ENCODE measurements around the gene CS.
"Not testable (repeated sequence)": the region's sequence is repeated elsewhere in the genome, so short reads cannot be mapped to it uniquely, and the experiment has no call there.

CS gene

DNA sequence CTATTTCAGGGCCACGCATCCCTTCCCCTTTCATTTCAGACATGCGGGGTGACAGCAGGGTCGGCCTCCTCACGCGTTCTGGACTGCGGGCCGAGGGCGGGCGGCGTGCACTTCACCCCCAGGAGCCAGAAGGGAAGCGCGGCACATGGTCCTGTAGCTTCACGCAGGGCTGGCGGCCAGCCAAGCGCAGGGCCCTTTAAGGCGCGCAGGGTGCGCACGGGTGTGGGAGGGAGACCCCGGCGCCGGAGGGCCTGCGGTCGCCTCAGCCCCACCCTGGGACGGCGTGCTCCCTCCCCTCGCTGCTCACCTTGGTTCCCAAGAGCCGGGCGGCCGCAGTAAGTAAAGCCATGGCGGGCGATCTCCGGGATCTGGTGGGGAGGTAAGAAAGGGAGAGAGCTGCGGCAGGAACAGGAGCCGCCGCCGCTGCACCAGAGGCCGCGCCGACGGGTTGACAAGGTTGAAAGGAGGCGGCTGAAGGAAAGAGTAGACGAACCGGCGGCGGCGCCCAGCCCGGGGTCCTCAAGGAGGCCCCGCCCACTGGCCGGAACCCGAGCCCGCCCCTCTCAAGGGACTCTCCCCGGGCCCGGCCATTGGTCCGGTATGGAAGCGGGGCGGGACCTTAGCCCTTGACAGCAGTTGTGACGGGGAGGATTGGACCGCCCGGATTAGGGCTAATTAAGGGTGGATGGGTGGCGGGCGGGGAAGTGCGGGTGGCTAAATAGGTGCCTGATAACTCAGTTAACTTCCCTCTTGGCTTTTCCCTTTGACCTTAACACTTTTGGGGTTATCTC, at the start of gene CS:
Gene CS, minus strand, starts transcription at position 478 of the 791 bp plus-strand sequence. Its CDS starts 129 bp downstream, at position 349.
- TF ChIP-seq CSDC2 (CRISPR knock-in tag; IDR thresholded peaks at IDR 0.05) (0 out of 2 replicates have a peak, but pooled peaks have one; percentile 32), ZNF565 (CRISPR knock-in tag; conservative IDR thresholded peaks at IDR 0.05; ENCODE audit: low read depth) (no peak), OSR1 (CRISPR knock-in tag; IDR thresholded peaks at IDR 0.05) (no peak), TOX (CRISPR knock-in tag; IDR thresholded peaks at IDR 0.05; ENCODE audit: borderline replicate concordance) (no peak), ZFP30 (CRISPR knock-in tag; IDR thresholded peaks at IDR 0.05) (no peak)
- TF ChIP-seq, protein P1, sequence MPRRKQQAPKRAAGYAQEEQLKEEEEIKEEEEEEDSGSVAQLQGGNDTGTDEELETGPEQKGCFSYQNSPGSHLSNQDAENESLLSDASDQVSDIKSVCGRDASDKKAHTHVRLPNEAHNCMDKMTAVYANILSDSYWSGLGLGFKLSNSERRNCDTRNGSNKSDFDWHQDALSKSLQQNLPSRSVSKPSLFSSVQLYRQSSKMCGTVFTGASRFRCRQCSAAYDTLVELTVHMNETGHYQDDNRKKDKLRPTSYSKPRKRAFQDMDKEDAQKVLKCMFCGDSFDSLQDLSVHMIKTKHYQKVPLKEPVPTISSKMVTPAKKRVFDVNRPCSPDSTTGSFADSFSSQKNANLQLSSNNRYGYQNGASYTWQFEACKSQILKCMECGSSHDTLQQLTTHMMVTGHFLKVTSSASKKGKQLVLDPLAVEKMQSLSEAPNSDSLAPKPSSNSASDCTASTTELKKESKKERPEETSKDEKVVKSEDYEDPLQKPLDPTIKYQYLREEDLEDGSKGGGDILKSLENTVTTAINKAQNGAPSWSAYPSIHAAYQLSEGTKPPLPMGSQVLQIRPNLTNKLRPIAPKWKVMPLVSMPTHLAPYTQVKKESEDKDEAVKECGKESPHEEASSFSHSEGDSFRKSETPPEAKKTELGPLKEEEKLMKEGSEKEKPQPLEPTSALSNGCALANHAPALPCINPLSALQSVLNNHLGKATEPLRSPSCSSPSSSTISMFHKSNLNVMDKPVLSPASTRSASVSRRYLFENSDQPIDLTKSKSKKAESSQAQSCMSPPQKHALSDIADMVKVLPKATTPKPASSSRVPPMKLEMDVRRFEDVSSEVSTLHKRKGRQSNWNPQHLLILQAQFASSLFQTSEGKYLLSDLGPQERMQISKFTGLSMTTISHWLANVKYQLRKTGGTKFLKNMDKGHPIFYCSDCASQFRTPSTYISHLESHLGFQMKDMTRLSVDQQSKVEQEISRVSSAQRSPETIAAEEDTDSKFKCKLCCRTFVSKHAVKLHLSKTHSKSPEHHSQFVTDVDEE (CRISPR knock-in tag; IDR thresholded peaks at IDR 0.05), result 0 out of 2 replicates have a peak, but pooled peaks have one; percentile 44
- TF ChIP-seq, protein P2, sequence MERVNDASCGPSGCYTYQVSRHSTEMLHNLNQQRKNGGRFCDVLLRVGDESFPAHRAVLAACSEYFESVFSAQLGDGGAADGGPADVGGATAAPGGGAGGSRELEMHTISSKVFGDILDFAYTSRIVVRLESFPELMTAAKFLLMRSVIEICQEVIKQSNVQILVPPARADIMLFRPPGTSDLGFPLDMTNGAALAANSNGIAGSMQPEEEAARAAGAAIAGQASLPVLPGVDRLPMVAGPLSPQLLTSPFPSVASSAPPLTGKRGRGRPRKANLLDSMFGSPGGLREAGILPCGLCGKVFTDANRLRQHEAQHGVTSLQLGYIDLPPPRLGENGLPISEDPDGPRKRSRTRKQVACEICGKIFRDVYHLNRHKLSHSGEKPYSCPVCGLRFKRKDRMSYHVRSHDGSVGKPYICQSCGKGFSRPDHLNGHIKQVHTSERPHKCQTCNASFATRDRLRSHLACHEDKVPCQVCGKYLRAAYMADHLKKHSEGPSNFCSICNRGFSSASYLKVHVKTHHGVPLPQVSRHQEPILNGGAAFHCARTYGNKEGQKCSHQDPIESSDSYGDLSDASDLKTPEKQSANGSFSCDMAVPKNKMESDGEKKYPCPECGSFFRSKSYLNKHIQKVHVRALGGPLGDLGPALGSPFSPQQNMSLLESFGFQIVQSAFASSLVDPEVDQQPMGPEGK (CRISPR knock-in tag; IDR thresholded peaks at IDR 0.05; ENCODE audit: borderline replicate concordance), result no peak
- peak; percentile 97 for ATAC-seq

DNA sequence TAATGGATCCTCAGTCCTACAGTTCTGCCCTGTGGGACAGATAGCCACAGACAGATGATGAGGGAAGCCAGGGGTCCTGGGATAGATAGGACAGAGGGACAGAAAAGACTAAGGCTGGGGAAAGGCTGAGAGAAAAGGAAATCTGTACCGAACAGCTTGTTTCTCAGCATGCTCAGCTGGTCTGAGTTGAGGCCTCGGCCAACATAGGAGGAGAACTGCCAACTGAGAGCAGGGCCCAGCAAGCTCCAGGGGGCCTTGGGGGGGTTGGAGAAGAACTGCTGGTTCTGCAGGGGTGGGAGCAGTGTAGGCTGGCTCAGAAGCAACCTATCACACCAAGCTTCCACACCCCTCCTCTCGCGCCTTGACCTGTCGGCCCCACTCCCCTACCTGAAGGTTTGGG, 48.6 kb upstream of the CS start:
- ATAC-seq, result no peak
- TF ChIP-seq, protein P3, sequence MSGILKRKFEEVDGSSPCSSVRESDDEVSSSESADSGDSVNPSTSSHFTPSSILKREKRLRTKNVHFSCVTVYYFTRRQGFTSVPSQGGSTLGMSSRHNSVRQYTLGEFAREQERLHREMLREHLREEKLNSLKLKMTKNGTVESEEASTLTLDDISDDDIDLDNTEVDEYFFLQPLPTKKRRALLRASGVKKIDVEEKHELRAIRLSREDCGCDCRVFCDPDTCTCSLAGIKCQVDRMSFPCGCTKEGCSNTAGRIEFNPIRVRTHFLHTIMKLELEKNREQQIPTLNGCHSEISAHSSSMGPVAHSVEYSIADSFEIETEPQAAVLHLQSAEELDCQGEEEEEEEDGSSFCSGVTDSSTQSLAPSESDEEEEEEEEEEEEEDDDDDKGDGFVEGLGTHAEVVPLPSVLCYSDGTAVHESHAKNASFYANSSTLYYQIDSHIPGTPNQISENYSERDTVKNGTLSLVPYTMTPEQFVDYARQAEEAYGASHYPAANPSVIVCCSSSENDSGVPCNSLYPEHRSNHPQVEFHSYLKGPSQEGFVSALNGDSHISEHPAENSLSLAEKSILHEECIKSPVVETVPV (CRISPR knock-in tag; IDR thresholded peaks at IDR 0.05), result no peak
- TF ChIP-seq ESRRG (CRISPR knock-in tag; IDR thresholded peaks at IDR 0.05) (no peak), TCF4 (CRISPR knock-in tag; IDR thresholded peaks at IDR 0.05; ENCODE audit: borderline replicate concordance) (no peak), PPARA (CRISPR knock-in tag; IDR thresholded peaks at IDR 0.05; ENCODE audit: borderline replicate concordance) (no peak), ARNTL (CRISPR knock-in tag; IDR thresholded peaks at IDR 0.05; ENCODE audit: borderline replicate concordance, low read depth) (no peak), ZNF565 (CRISPR knock-in tag; conservative IDR thresholded peaks at IDR 0.05; ENCODE audit: low read depth) (no peak), ZNF8 (CRISPR knock-in tag; IDR thresholded peaks at IDR 0.05) (no peak), ZFP3 (CRISPR knock-in tag; IDR thresholded peaks at IDR 0.05) (no peak), ZNF70 (CRISPR knock-in tag; IDR thresholded peaks at IDR 0.05) (no peak), OSR1 (CRISPR knock-in tag; IDR thresholded peaks at IDR 0.05) (no peak), TOX (CRISPR knock-in tag; IDR thresholded peaks at IDR 0.05; ENCODE audit: borderline replicate concordance) (no peak), ZFP30 (CRISPR knock-in tag; IDR thresholded peaks at IDR 0.05) (no peak), BACH2 (CRISPR knock-in tag; IDR thresholded peaks at IDR 0.05; ENCODE audit: borderline replicate concordance) (no peak), ISL1 (CRISPR knock-in tag; IDR thresholded peaks at IDR 0.05) (no peak)
- TF ChIP-seq, protein P1 (CRISPR knock-in tag; IDR thresholded peaks at IDR 0.05), result no peak
- TF ChIP-seq, protein P2 (CRISPR knock-in tag; IDR thresholded peaks at IDR 0.05; ENCODE audit: borderline replicate concordance), result no peak
- TF ChIP-seq, protein P4, sequence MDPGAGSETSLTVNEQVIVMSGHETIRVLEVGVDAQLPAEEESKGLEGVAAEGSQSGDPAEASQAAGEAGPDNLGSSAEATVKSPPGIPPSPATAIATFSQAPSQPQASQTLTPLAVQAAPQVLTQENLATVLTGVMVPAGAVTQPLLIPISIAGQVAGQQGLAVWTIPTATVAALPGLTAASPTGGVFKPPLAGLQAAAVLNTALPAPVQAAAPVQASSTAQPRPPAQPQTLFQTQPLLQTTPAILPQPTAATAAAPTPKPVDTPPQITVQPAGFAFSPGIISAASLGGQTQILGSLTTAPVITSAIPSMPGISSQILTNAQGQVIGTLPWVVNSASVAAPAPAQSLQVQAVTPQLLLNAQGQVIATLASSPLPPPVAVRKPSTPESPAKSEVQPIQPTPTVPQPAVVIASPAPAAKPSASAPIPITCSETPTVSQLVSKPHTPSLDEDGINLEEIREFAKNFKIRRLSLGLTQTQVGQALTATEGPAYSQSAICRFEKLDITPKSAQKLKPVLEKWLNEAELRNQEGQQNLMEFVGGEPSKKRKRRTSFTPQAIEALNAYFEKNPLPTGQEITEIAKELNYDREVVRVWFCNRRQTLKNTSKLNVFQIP (CRISPR knock-in tag; IDR thresholded peaks at IDR 0.05; ENCODE audit: borderline replicate concordance, low read depth), result no peak

DNA sequence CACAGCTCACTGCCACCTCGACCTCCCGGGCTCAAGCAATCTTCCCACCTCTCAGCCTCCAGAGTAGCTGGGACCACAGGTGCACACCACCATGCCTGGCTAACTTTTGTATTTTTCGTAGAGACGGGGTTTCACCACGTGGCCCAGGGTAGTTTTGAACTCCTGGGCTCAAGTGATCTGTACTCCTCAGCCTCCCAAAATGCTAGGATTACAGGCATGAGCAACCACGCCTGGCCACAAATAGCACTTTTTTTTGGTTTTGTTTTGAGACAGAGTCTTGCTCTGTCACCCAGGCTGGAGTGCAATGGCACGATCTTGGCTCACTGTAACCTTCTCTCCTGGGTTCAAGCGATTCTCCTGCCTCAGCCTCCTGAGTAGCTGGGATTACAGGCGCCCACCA, 47.1 kb upstream of the CS start:
- not testable (repeated sequence) for ATAC-seq

Data from SK-N-SH treated with all-trans-retinoic acid at 6 μM for 48 hours (cell line).